GM18526 (cell line): Measurements from ENCODE around the gene KAT2A.

Experiments used
- POLR2A ChIP-seq: IDR thresholded peaks from 3 replicates; pipeline ENCODE4 v1.6.1; 2011; ENCODE audit not compliant: insufficient read length; ENCODE audit errors: extremely low read depth

Gene KAT2A

GRCh38 chr17:42090964-42091790 is 30.0 kb downstream of the KAT2A start:
- no peak for TF ChIP-seq POLR2A

- TF ChIP-seq POLR2A = no peak
Measured at GRCh38 chr17:42088736-42089135, 32.4 kb downstream of the KAT2A start.

- TF ChIP-seq POLR2A = no peak
Measured at GRCh38 chr17:42087736-42088705, 33.1 kb downstream of the KAT2A start.

- no peak for TF ChIP-seq POLR2A
Measured at GRCh38 chr17:42087042-42087701, 34.0 kb downstream of the KAT2A start.

GRCh38 chr17:42081516-42082129 is 39.5 kb downstream of the KAT2A start:
- no peak for TF ChIP-seq POLR2A

- TF ChIP-seq POLR2A = no peak
Measured at GRCh38 chr17:42079541-42079940, 41.6 kb downstream of the KAT2A start.

- no peak for TF ChIP-seq POLR2A
Measured at GRCh38 chr17:42078396-42079043, 42.6 kb downstream of the KAT2A start.

GRCh38 chr17:42077755-42078154 is 43.4 kb downstream of the KAT2A start:
- TF ChIP-seq POLR2A = no peak

GRCh38 chr17:42076797-42077559 is 44.2 kb downstream of the KAT2A start:
- no peak for TF ChIP-seq POLR2A

- no peak for TF ChIP-seq POLR2A
Measured at GRCh38 chr17:42075789-42076188, 45.4 kb downstream of the KAT2A start.

- no peak for TF ChIP-seq POLR2A
Measured at GRCh38 chr17:42072323-42073187, 48.6 kb downstream of the KAT2A start.

- TF ChIP-seq POLR2A = no peak
Measured at GRCh38 chr17:42071810-42072209, 49.4 kb downstream of the KAT2A start.

- TF ChIP-seq POLR2A = no peak
Measured at GRCh38 chr17:42068979-42069378, 52.2 kb downstream of the KAT2A start.
